IMR-90 (cell line): ENCODE data around the gene SCARF1. TPM values are rescaled to one million over a fixed set of nuclear protein-coding genes. Genes with fewer than 3 reads are reported as not detected.
"Not testable (repeated sequence)": the region's sequence is repeated elsewhere in the genome, so short reads cannot be mapped to it uniquely, and the experiment has no call there.

Experiments used
- ATAC-seq: fragments of 200-7000 bp; cut with Tn5 transposase; 2 replicates; pipeline ENCODE4 v1.9.1; 2020; ENCODE audit warnings: low read depth, mild to moderate bottlenecking, moderate library complexity
- BruUV-seq: library from RNA; stranded (reverse); fragments of 400-500 nt; replicated peaks from 2 replicates; lab custom pipeline; 2021; lab: Mats Ljungman, UMichigan
- CTCF ChIA-PET: fragments of 300-600 bp; formaldehyde crosslinking; extraction: SDS; loops from one replicate; lab custom pipeline; 2021; ENCODE audit warnings: antibody characterized with exemption; lab: Yijun Ruan, JAX
- POLR2A ChIA-PET: fragments of 300-600 bp; sonication (Branson Sonifier 250); formaldehyde crosslinking; loops from one replicate; lab custom pipeline; 2022; ENCODE audit warnings: antibody characterized with exemption; ENCODE audit not compliant: unreplicated experiment; lab: Charles Lee
- DNase-seq: peaks from one replicate; pipeline ENCODE4 v3.0.0; 2013
- H2AFZ ChIP-seq: replicated peaks from 2 replicates; pipeline ENCODE3; 2013; ENCODE audit warnings: low read length, mild to moderate bottlenecking; ENCODE audit not compliant: poor library complexity
- H2AK5ac ChIP-seq: 2 replicates; pipeline ENCODE4 v1.6.1; 2013; ENCODE audit warnings: low read depth, low read length, inconsistent platforms
- H2AK9ac ChIP-seq: replicated peaks from 2 replicates; pipeline ENCODE3; 2013; ENCODE audit warnings: mild to moderate bottlenecking, low read depth, low read length, moderate library complexity; ENCODE audit not compliant: poor library complexity
- H2BK120ac ChIP-seq: 2 replicates; pipeline ENCODE4 v1.6.1; 2013; ENCODE audit warnings: low read depth, low read length, inconsistent platforms
- H2BK15ac ChIP-seq: 3 replicates; pipeline ENCODE4 v1.6.1; 2013; ENCODE audit warnings: low read depth, low read length, inconsistent platforms
- H2BK20ac ChIP-seq: 2 replicates; pipeline ENCODE4 v1.6.1; 2013; ENCODE audit warnings: low read depth, mild to moderate bottlenecking, inconsistent platforms, low read length, moderate library complexity
- H2BK5ac ChIP-seq: 2 replicates; pipeline ENCODE4 v1.6.1; 2013; ENCODE audit warnings: mild to moderate bottlenecking, low read depth, low read length, inconsistent platforms; ENCODE audit not compliant: poor library complexity, severe bottlenecking
- H3K14ac ChIP-seq: replicated peaks from 2 replicates; pipeline ENCODE4 v1.6.1; 2013; ENCODE audit warnings: low read depth, low read length, inconsistent platforms
- H3K18ac ChIP-seq: 2 replicates; pipeline ENCODE4 v1.6.1; 2013; ENCODE audit warnings: low read depth, low read length, control low read depth
- H3K23ac ChIP-seq: 2 replicates; pipeline ENCODE4 v1.6.1; 2013; ENCODE audit warnings: low read depth, low read length, inconsistent platforms
- H3K27ac ChIP-seq: 2 replicates; pipeline ENCODE4 v1.5.1; 2013; ENCODE audit warnings: mild to moderate bottlenecking, control low read depth, low read length; ENCODE audit not compliant: insufficient read depth
- H3K27me3 ChIP-seq: 2 replicates; pipeline ENCODE4 v1.6.1; 2013; ENCODE audit warnings: low read length; ENCODE audit not compliant: control insufficient read depth, insufficient read depth
- H3K36me3 ChIP-seq: 2 replicates; pipeline ENCODE4 v1.6.1; 2013; ENCODE audit warnings: low read length, mixed read lengths; ENCODE audit not compliant: control insufficient read depth, insufficient read depth
- H3K4ac ChIP-seq: 2 replicates; pipeline ENCODE4 v1.6.1; 2013; ENCODE audit warnings: low read depth, low read length, inconsistent platforms
- H3K4me1 ChIP-seq: 2 replicates; pipeline ENCODE4 v1.6.1; 2013; ENCODE audit warnings: low read length, mixed read lengths; ENCODE audit not compliant: control insufficient read depth, insufficient read depth
- H3K4me2 ChIP-seq: 2 replicates; pipeline ENCODE4 v1.6.1; 2013; ENCODE audit warnings: low read depth, mild to moderate bottlenecking, control low read depth, low read length, moderate library complexity
- H3K4me3 ChIP-seq: 2 replicates; pipeline ENCODE4 v1.5.1; 2013; ENCODE audit warnings: low read depth, mild to moderate bottlenecking, control low read depth, low read length, moderate library complexity; ENCODE audit not compliant: insufficient read depth
- H3K56ac ChIP-seq: 2 replicates; pipeline ENCODE4 v1.6.1; 2013; ENCODE audit warnings: low read length, inconsistent platforms; ENCODE audit not compliant: insufficient read depth; ENCODE audit errors: extremely low read depth
- H3K79me1 ChIP-seq, 2 experiments: 2 replicates each; pipeline ENCODE4 v1.6.1; 2013; ENCODE audit warnings: low read length in 2 of 2, inconsistent platforms in 1 of 2, low read depth in 1 of 2
- H3K9ac ChIP-seq: 2 replicates; pipeline ENCODE4 v1.6.1; 2013; ENCODE audit warnings: low read depth, low read length, control low read depth
- H3K9me1 ChIP-seq: 2 replicates; pipeline ENCODE4 v1.6.1; 2013; ENCODE audit warnings: low read length, inconsistent platforms; ENCODE audit not compliant: insufficient read depth
- H3K9me3 ChIP-seq: 2 replicates; pipeline ENCODE4 v1.6.1; 2013; ENCODE audit warnings: low read length; ENCODE audit not compliant: control insufficient read depth, insufficient read depth
- H4K20me1 ChIP-seq: 2 replicates; pipeline ENCODE4 v1.6.1; 2013; ENCODE audit warnings: low read length, inconsistent platforms; ENCODE audit not compliant: insufficient read depth
- H4K5ac ChIP-seq: 2 replicates; pipeline ENCODE4 v1.6.1; 2013; ENCODE audit warnings: mild to moderate bottlenecking, low read depth, low read length, control low read depth
- H4K8ac ChIP-seq, 2 experiments: 2 replicates each; pipeline ENCODE4 v1.6.1; 2013; ENCODE audit warnings: low read depth in 2 of 2, low read length in 2 of 2, control low read depth in 1 of 2, inconsistent platforms in 1 of 2
- H4K91ac ChIP-seq: 2 replicates; pipeline ENCODE4 v1.6.1; 2013; ENCODE audit warnings: low read depth, low read length, inconsistent platforms; ENCODE audit not compliant: insufficient read depth
- CEBPB ChIP-seq: IDR thresholded peaks from 2 replicates; pipeline ENCODE4 v1.6.1; 2012; ENCODE audit warnings: low read depth, low read length, improper control_type of control experiment
- ELK1 ChIP-seq: fragments of 150-350 bp; IDR thresholded peaks from 2 replicates; pipeline ENCODE4 v1.6.1; 2016; ENCODE audit warnings: low read depth, mild to moderate bottlenecking, low read length, moderate library complexity, borderline replicate concordance
- FOS ChIP-seq: fragments of 150-350 bp; IDR thresholded peaks from 2 replicates; pipeline ENCODE4 v1.6.1; 2016; ENCODE audit warnings: low read depth, low read length
- POLR2A ChIP-seq: IDR thresholded peaks from 2 replicates; pipeline ENCODE4 v1.6.1; 2012; ENCODE audit warnings: mild to moderate bottlenecking, low read depth, low read length
- RFX5 ChIP-seq: IDR thresholded peaks from 2 replicates; pipeline ENCODE4 v1.8.0; 2012; ENCODE audit warnings: low read depth, mild to moderate bottlenecking, low read length, moderate library complexity
- SMC3 ChIP-seq: fragments of 150-350 bp; IDR thresholded peaks from 2 replicates; pipeline ENCODE4 v1.6.1; 2016; ENCODE audit warnings: low read depth, mild to moderate bottlenecking, antibody characterized with exemption, low read length, moderate library complexity
- USF2 ChIP-seq: fragments of 150-350 bp; IDR thresholded peaks from 2 replicates; pipeline ENCODE4 v1.6.1; 2017; ENCODE audit warnings: mild to moderate bottlenecking, antibody characterized with exemption, low read length, low read depth
- WGBS, 2 experiments: methylation state at CpG; one replicate each; pipeline versions ENCODE4 v1.1.5 to v1.1.7; 2013; ENCODE audit warnings: missing lambda C conversion rate in 2 of 2; ENCODE audit not compliant: insufficient read length in 1 of 2; ENCODE audit errors: extremely low coverage in 2 of 2; 5-methylcytosine and 5-hydroxymethylcytosine counted together
- dilution Hi-C: fragments of 300-500 bp; cut with HindIII; formaldehyde crosslinking; loops from one replicate; pipeline ENCODE4 v1.14.3; 2018; ENCODE audit warnings: low sequenced_read_pairs; ENCODE audit not compliant: unreplicated experiment
- in situ Hi-C: fragments of 300-500 bp; cut with MboI; formaldehyde crosslinking; loops from 3 replicates; pipeline ENCODE4 v1.14.3; 2019; ENCODE audit warnings: low sequenced_read_pairs, inconsistent platforms, mixed read lengths
- intact Hi-C: fragments of 100-400 bp; cut with micrococcal nuclease; formaldehyde crosslinking; loops from 2 replicates; pipeline ENCODE4 v1.10.0; 2022
- polyA plus RNA-seq, 3 experiments: library from polyadenylated mRNA; depleted of rRNA; stranded (reverse); fragments of >200 nt; gene quantifications; 2 replicates each; pipeline ENCODE4 v1.2.3, GENCODE V29; 2012; ENCODE audit warnings: low replicate concordance in 1 of 3
- total RNA-seq: library from RNA; depleted of rRNA; stranded (reverse); fragments of >200 nt; gene quantifications from 2 replicates; pipeline ENCODE4 v1.2.3, GENCODE V29; 2012

SCARF1 gene
- total and polyA plus RNA-seq, 2 of the 4 experiments (the other 2 are of a cell fraction) = 0.18 to 0.43 TPM

GRCh38 chr17:1653735-1654134, 8.2 kb upstream of the SCARF1 start:
- no peak overlapping the region for H4K91ac ChIP-seq
- H4K5ac ChIP-seq = no peak overlapping the region
- no peak overlapping the region for H2AFZ ChIP-seq
- no peak overlapping the region for H3K27ac ChIP-seq
- no peak overlapping the region for H3K18ac ChIP-seq
- no peak overlapping the region for H4K8ac ChIP-seq
- H2BK5ac ChIP-seq = no peak overlapping the region
- CTCF ChIA-PET = no interaction called here
- BruUV-seq = no TSS peak
- no peak overlapping the region for H3K4me2 ChIP-seq
- H2BK20ac ChIP-seq = no peak overlapping the region
- no peak overlapping the region for H2AK5ac ChIP-seq
- H3K9ac ChIP-seq = no peak overlapping the region
- in situ Hi-C loops (loop anchor here (10.0 kb wide), 1 partner anchor 131 kb away; no protein-coding TSS in a partner anchor), dilution Hi-C loops (no loop called here), intact Hi-C loops (no loop called here)
- no peak overlapping the region for H3K4ac ChIP-seq
- H3K4me3 ChIP-seq = no peak overlapping the region
- peaks cover 15 to 30% of the 10 kb centered on the region in 2 experiments for H3K79me1 ChIP-seq
- WGBS, 2 experiments = 100% methylated on average over 1 of the region's 14 CpGs; no CpG with 5 or more reads in 1 of the 2 experiments
- H3K4me1 ChIP-seq = peaks cover 6% of the 10 kb centered on the region
- ATAC-seq (no peak), DNase-seq (no peak)
- H3K9me1 ChIP-seq = peaks cover 12% of the 10 kb centered on the region
- no peak overlapping the region for H2BK120ac ChIP-seq
- no peak overlapping the region for H3K56ac ChIP-seq
- H3K36me3 ChIP-seq = peaks cover 72% of the 10 kb centered on the region
- H2BK15ac ChIP-seq = no peak overlapping the region
- peaks cover 25% of the 10 kb centered on the region for H4K20me1 ChIP-seq
- no peaks in the 10 kb centered on the region for H3K9me3 ChIP-seq
- no peaks in the 10 kb centered on the region for H3K27me3 ChIP-seq
- H3K14ac ChIP-seq = no peak overlapping the region
- POLR2A ChIA-PET = no interaction called here
- H3K23ac ChIP-seq = no peak overlapping the region
- TF ChIP-seq POLR2A = no peak
- TF ChIP-seq ELK1 = no peak
- TF ChIP-seq FOS = no peak
- TF ChIP-seq USF2 = no peak
- TF ChIP-seq SMC3 = no peak
- TF ChIP-seq RFX5 = no peak
- TF ChIP-seq CEBPB = no peak
- H2AK9ac ChIP-seq = peak overlapping the region; percentile 3

- POLR2A ChIA-PET = not testable (repeated sequence)
Measured at GRCh38 chr17:1652794-1653193, 7.3 kb upstream of the SCARF1 start.

More at GRCh38 chr17:1652794-1653193, 7.3 kb upstream of the SCARF1 start:
- H3K27ac ChIP-seq, H3K9me3 ChIP-seq, H4K8ac ChIP-seq, ATAC-seq, H3K4ac ChIP-seq, H3K18ac ChIP-seq, H2BK15ac ChIP-seq, H3K56ac ChIP-seq, DNase-seq, CTCF ChIA-PET, H2BK20ac ChIP-seq, H3K4me2 ChIP-seq, H2BK120ac ChIP-seq, H2AK9ac ChIP-seq, H3K23ac ChIP-seq, H2BK5ac ChIP-seq, H4K5ac ChIP-seq, H3K4me3 ChIP-seq, BruUV-seq, dilution Hi-C loops, H3K27me3 ChIP-seq, H2AFZ ChIP-seq, H3K14ac ChIP-seq, H4K91ac ChIP-seq, intact Hi-C loops, H2AK5ac ChIP-seq, H3K9ac ChIP-seq: not testable (repeated sequence)
- peaks cover 8 to 22% of the 10 kb centered on the region in 2 experiments for H3K79me1 ChIP-seq
- H4K20me1 ChIP-seq = peaks cover 19% of the 10 kb centered on the region
- in situ Hi-C loops = loop anchor here (10.0 kb wide), 1 partner anchor 132 kb away; no protein-coding TSS in a partner anchor
- H3K4me1 ChIP-seq = peaks cover 14% of the 10 kb centered on the region
- 92% methylated on average over 4 of the region's 7 CpGs; no CpG with 5 or more reads in 1 of the 2 experiments for WGBS, 2 experiments
- H3K36me3 ChIP-seq = peaks cover 62% of the 10 kb centered on the region
- H3K9me1 ChIP-seq = peaks cover 11% of the 10 kb centered on the region
